Astrocyte (in vitro differentiated cells and primary cell): ENCODE data around the gene CRY1. TPM values are rescaled to one million over a fixed set of nuclear protein-coding genes. Genes with fewer than 3 reads are reported as not detected.

ENCODE experiments used
- DNase-seq: peaks from one replicate; pipeline ENCODE4 v3.0.0-alpha.2; 2010; ENCODE audit warnings: low read depth
- FAIRE-seq: peaks from 2 replicates; lab custom pipeline; 2011; peaks lifted over from hg19 to GRCh38; lab: Jason Lieb, UNC
- H2AFZ ChIP-seq: 2 replicates; pipeline ENCODE4 v1.6.0; 2012; ENCODE audit warnings: low read depth, low read length, inconsistent platforms
- H3K27ac ChIP-seq: 2 replicates; pipeline ENCODE4 v1.5.1; 2011; ENCODE audit warnings: low read depth, low read length, inconsistent platforms
- H3K27me3 ChIP-seq: 2 replicates; pipeline ENCODE4 v1.6.0; 2011; ENCODE audit warnings: low read length, inconsistent platforms; ENCODE audit not compliant: insufficient read depth
- H3K36me3 ChIP-seq: 2 replicates; pipeline ENCODE4 v1.5.1; 2011; ENCODE audit warnings: low read length, inconsistent platforms; ENCODE audit not compliant: insufficient read depth
- H3K4me1 ChIP-seq: 2 replicates; pipeline ENCODE4 v1.5.1; 2011; ENCODE audit warnings: low read length, inconsistent platforms; ENCODE audit not compliant: insufficient read depth
- H3K4me2 ChIP-seq: 2 replicates; pipeline ENCODE4 v1.6.0; 2012; ENCODE audit warnings: low read length, inconsistent platforms
- H3K4me3 ChIP-seq: 2 replicates; pipeline ENCODE4 v1.5.1; 2011; ENCODE audit warnings: low read depth, mild to moderate bottlenecking, low read length, inconsistent platforms; ENCODE audit not compliant: insufficient read depth
- H3K79me2 ChIP-seq: 2 replicates; pipeline ENCODE4 v1.6.0; 2012; ENCODE audit warnings: mild to moderate bottlenecking, low read length, inconsistent platforms; ENCODE audit not compliant: insufficient read depth
- H3K9ac ChIP-seq: 2 replicates; pipeline ENCODE4 v1.6.0; 2012; ENCODE audit warnings: mild to moderate bottlenecking, low read length, inconsistent platforms
- H3K9me3 ChIP-seq: 2 replicates; pipeline ENCODE4 v1.5.1; 2012; ENCODE audit warnings: low read depth, mild to moderate bottlenecking, low read length, inconsistent platforms; ENCODE audit not compliant: insufficient read depth
- H4K20me1 ChIP-seq: 2 replicates; pipeline ENCODE4 v1.6.0; 2012; ENCODE audit warnings: low read length, inconsistent platforms; ENCODE audit not compliant: insufficient read depth
- H3K27ac Mint-ChIP-seq: one replicate; pipeline ENCODE4 v1.8.0; 2021; ENCODE audit warnings: mild to moderate bottlenecking, mixed read lengths; ENCODE audit not compliant: unreplicated experiment
- H3K27me3 Mint-ChIP-seq: one replicate; pipeline ENCODE4 v1.8.0; 2021; ENCODE audit warnings: low read depth, mixed read lengths; ENCODE audit not compliant: unreplicated experiment
- H3K36me3 Mint-ChIP-seq: one replicate; pipeline ENCODE4 v1.8.0; 2021; ENCODE audit warnings: low read depth, mixed read lengths; ENCODE audit not compliant: unreplicated experiment
- H3K4me1 Mint-ChIP-seq: one replicate; pipeline ENCODE4 v1.8.0; 2021; ENCODE audit warnings: low read depth, mixed read lengths; ENCODE audit not compliant: unreplicated experiment
- H3K4me3 Mint-ChIP-seq: one replicate; pipeline ENCODE4 v1.8.0; 2021; ENCODE audit warnings: mild to moderate bottlenecking, moderate library complexity, mixed read lengths; ENCODE audit not compliant: unreplicated experiment
- H3K9me3 Mint-ChIP-seq: one replicate; pipeline ENCODE4 v1.8.0; 2021; ENCODE audit warnings: mild to moderate bottlenecking, mixed read lengths; ENCODE audit not compliant: unreplicated experiment
- EZH2 ChIP-seq: IDR thresholded peaks from 2 replicates; pipeline ENCODE4 v1.6.1; 2012; ENCODE audit warnings: mild to moderate bottlenecking, low read length, inconsistent platforms; ENCODE audit not compliant: insufficient read depth
- total RNA-seq: library from RNA; stranded (reverse); gene quantifications from 2 replicates; pipeline ENCODE4 v1.2.1, GENCODE V29; 2021
- TF ChIP-seq, protein P1 (sequence below): IDR thresholded peaks from 2 replicates; pipeline ENCODE4 v1.5.1; 2011; ENCODE audit warnings: low read depth, mild to moderate bottlenecking, inconsistent platforms, low read length, moderate library complexity; ENCODE audit not compliant: insufficient read depth

CRY1 gene
- total RNA-seq, 1 donor from 2014 or later: 18.3 TPM

DNA sequence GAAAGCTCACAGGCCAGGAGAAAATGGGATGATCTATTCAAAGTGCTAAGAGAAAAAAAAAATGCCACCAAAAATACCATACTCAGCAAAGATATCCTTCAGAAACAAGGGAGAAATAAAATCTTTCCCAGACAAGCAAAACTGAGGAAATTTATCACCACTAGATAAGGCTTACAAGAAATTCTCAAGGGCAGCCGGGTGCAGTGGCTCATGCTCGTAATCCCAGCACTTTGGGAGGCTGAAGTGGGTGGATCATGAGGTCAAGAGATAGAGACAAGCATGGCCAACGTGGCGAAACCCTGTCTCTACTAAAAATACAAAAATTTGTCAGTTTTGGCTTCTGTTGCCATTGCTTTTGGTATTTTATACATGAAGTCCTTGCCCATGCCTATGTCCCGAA lies 48.2 kb downstream of the CRY1 start:
- H2AFZ ChIP-seq: no peak overlapping the region
- H3K79me2 ChIP-seq: peaks cover 31% of the 10 kb centered on the region
- H3K4me3 Mint-ChIP-seq: no peak overlapping the region
- no peaks in the 10 kb centered on the region for H3K9me3 ChIP-seq
- FAIRE-seq (no peak), DNase-seq (no peak)
- no peak overlapping the region for H3K4me3 ChIP-seq
- no peaks in the 10 kb centered on the region for H3K4me1 Mint-ChIP-seq
- H3K9me3 Mint-ChIP-seq: peaks cover 13% of the 10 kb centered on the region
- TF ChIP-seq EZH2: no peak
- TF ChIP-seq, protein P1, sequence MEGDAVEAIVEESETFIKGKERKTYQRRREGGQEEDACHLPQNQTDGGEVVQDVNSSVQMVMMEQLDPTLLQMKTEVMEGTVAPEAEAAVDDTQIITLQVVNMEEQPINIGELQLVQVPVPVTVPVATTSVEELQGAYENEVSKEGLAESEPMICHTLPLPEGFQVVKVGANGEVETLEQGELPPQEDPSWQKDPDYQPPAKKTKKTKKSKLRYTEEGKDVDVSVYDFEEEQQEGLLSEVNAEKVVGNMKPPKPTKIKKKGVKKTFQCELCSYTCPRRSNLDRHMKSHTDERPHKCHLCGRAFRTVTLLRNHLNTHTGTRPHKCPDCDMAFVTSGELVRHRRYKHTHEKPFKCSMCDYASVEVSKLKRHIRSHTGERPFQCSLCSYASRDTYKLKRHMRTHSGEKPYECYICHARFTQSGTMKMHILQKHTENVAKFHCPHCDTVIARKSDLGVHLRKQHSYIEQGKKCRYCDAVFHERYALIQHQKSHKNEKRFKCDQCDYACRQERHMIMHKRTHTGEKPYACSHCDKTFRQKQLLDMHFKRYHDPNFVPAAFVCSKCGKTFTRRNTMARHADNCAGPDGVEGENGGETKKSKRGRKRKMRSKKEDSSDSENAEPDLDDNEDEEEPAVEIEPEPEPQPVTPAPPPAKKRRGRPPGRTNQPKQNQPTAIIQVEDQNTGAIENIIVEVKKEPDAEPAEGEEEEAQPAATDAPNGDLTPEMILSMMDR: no peak
- H3K36me3 Mint-ChIP-seq: peaks cover 2% of the 10 kb centered on the region
- no peaks in the 10 kb centered on the region for H3K27me3 ChIP-seq
- H3K36me3 ChIP-seq: no peaks in the 10 kb centered on the region
- H3K27me3 Mint-ChIP-seq: no peaks in the 10 kb centered on the region
- no peak overlapping the region for H3K27ac Mint-ChIP-seq
- H4K20me1 ChIP-seq: peaks cover 26% of the 10 kb centered on the region
- H3K9ac ChIP-seq: no peak overlapping the region
- H3K4me1 ChIP-seq: no peaks in the 10 kb centered on the region
- no peak overlapping the region for H3K4me2 ChIP-seq
- no peak overlapping the region for H3K27ac ChIP-seq

DNA sequence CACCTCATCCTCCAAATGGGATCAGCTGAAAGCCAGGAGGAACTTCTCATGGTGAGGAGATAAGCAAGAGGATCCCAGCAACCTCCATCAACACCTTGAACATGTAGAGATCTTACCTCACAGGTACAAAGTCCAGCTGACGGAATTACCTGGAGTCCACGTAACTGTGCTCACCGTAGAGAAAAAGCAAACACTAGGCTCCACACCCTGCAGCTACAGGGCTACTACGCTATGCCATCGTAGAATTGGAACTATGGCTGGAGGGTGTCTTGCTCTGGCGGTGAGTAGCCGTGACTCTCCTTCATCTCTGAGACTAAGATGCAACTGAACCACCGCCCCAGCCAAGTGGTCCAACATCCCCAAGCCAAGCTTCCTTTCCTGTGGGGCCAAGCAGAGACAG lies 50.5 kb downstream of the CRY1 start:
- TF ChIP-seq, protein P1: no peak
- TF ChIP-seq EZH2: no peak
- FAIRE-seq (no peak), DNase-seq (no peak)
- H3K27me3 Mint-ChIP-seq: no peaks in the 10 kb centered on the region
- H3K27ac ChIP-seq: no peak overlapping the region
- no peaks in the 10 kb centered on the region for H3K27me3 ChIP-seq
- H3K9ac ChIP-seq: no peak overlapping the region
- H3K27ac Mint-ChIP-seq: no peak overlapping the region
- no peaks in the 10 kb centered on the region for H3K36me3 ChIP-seq
- peaks cover 10% of the 10 kb centered on the region for H3K9me3 Mint-ChIP-seq
- peaks cover 33% of the 10 kb centered on the region for H4K20me1 ChIP-seq
- no peak overlapping the region for H3K4me2 ChIP-seq
- no peaks in the 10 kb centered on the region for H3K4me1 Mint-ChIP-seq
- no peak overlapping the region for H2AFZ ChIP-seq
- peaks cover 34% of the 10 kb centered on the region for H3K79me2 ChIP-seq
- no peaks in the 10 kb centered on the region for H3K9me3 ChIP-seq
- H3K4me1 ChIP-seq: no peaks in the 10 kb centered on the region
- no peak overlapping the region for H3K4me3 ChIP-seq
- peaks cover 2% of the 10 kb centered on the region for H3K36me3 Mint-ChIP-seq
- H3K4me3 Mint-ChIP-seq: no peak overlapping the region

DNA sequence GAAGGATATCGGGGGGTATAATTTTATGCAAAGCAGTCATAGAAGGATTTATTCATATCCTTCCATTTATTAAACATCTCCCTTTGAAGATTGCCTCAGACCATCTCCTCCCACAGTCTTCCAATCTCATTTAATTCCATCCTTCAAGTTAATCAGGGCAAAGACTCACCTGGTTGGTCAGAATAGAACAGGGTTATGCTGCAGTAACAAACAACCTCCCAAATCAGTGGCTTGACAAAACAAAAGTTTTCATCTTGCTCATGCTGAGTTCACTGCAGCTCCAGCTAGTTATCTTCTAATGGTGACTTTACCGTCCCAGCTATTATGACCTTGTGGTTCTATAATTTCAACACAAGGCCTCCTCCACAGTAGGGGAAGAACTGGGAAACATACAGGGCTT lies 57.6 kb downstream of the CRY1 start:
- no peaks in the 10 kb centered on the region for H3K9me3 ChIP-seq
- no peak for DNase-seq
- peaks cover 9% of the 10 kb centered on the region for H4K20me1 ChIP-seq
- no peak overlapping the region for H2AFZ ChIP-seq
- no peak overlapping the region for H3K4me3 Mint-ChIP-seq
- no peaks in the 10 kb centered on the region for H3K27me3 Mint-ChIP-seq
- TF ChIP-seq EZH2: no peak
- TF ChIP-seq, protein P1: no peak
- H3K4me2 ChIP-seq: no peak overlapping the region
- peaks cover 24% of the 10 kb centered on the region for H3K79me2 ChIP-seq
- H3K9me3 Mint-ChIP-seq: no peaks in the 10 kb centered on the region
- H3K36me3 ChIP-seq: no peaks in the 10 kb centered on the region
- FAIRE-seq: no peak
- H3K4me3 ChIP-seq: no peak overlapping the region
- peaks cover 6% of the 10 kb centered on the region for H3K4me1 Mint-ChIP-seq
- no peaks in the 10 kb centered on the region for H3K36me3 Mint-ChIP-seq
- H3K27me3 ChIP-seq: no peaks in the 10 kb centered on the region
- no peak overlapping the region for H3K27ac ChIP-seq
- H3K4me1 ChIP-seq: no peaks in the 10 kb centered on the region
- no peak overlapping the region for H3K27ac Mint-ChIP-seq
- no peak overlapping the region for H3K9ac ChIP-seq
